ENCODE data around the gene POLR2B.
"Not testable (repeated sequence)": the region's sequence is repeated elsewhere in the genome, so short reads cannot be mapped to it uniquely, and the experiment has no call there.

The POLR2B gene

DNA sequence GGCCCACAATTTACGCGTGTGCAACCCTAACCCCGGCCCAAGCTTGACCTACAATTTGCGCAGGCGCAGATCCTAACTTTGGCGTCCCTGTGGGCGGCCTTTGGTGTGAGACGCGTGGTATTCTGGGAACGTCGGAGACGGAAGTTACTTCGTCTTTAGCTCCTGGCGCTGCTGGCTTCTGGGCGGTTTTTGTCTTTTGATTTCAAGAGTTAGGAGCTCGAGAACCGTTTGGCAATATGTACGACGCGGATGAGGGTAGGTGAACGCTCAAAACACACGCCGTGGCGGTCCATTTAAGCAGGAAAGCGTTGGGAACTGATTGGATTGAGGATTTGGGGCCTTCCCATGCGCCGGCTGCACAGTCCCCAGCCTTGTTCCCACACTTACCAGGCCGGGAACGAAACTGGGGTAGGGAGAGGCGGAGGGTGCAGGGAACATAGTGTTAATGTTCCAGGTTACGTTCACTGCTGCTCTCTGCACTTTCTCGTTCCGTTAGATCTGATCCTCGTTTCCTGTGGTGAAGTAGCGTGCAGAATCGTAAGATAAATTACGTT lies at the start of gene POLR2B:
TSS of gene POLR2B (plus strand) at position 147 of the 554 bp plus-strand sequence. CDS start at position 237, 90 bp downstream.
- Histone ChIP-seq H3K27me3 (ENCODE audit: insufficient read depth, low read depth) (no peaks in the 10 kb centered on the region), H2AFZ (ENCODE audit: low read depth) (peak within 1 kb of the TSS; percentile 86), H3K9ac (peak within 1 kb of the TSS; percentile 91), H3K27ac (peak within 1 kb of the TSS; percentile 98), H3K36me3 (ENCODE audit: insufficient read depth) (peaks cover 3% of the 10 kb centered on the region; the same call in 1 of the 2 replicates), H3K79me2 (ENCODE audit: insufficient read depth, low read depth) (peaks cover 90% of the 10 kb centered on the region), H3K4me3 (IDR thresholded peaks at IDR 0.05; ENCODE audit: insufficient read depth, low read depth, low read length) (peak within 1 kb of the TSS; percentile 74), H3K4me1 (ENCODE audit: low read depth, poor library complexity, severe bottlenecking) (peaks cover 56% of the 10 kb centered on the region), H4K20me1 (ENCODE audit: insufficient read depth) (peaks cover 22% of the 10 kb centered on the region), H3K4me2 (peak within 1 kb of the TSS; percentile 68)
- no peak for TF ChIP-seq CTCF (conservative IDR thresholded peaks at IDR 0.05; ENCODE audit: low read depth, low read length)

GRCh38 chr4:56930638-56931037 lies 48.1 kb upstream of the POLR2B start:
- no peak overlapping the region for H3K27ac ChIP-seq
- H3K79me2 ChIP-seq (ENCODE audit: insufficient read depth, low read depth), result no peaks in the 10 kb centered on the region
- no peaks in the 10 kb centered on the region for H3K4me1 ChIP-seq (ENCODE audit: low read depth, poor library complexity, severe bottlenecking)
- no peak overlapping the region for H3K4me3 ChIP-seq (IDR thresholded peaks at IDR 0.05; ENCODE audit: insufficient read depth, low read depth, low read length)
- TF ChIP-seq CTCF (conservative IDR thresholded peaks at IDR 0.05; ENCODE audit: low read depth, low read length), result no peak
- H3K9ac ChIP-seq, result no peak overlapping the region
- H4K20me1 ChIP-seq (ENCODE audit: insufficient read depth), result no peaks in the 10 kb centered on the region
- no peak overlapping the region for H2AFZ ChIP-seq (ENCODE audit: low read depth)
- peaks cover 8% of the 10 kb centered on the region; the same call in 1 of the 2 replicates for H3K36me3 ChIP-seq (ENCODE audit: insufficient read depth)
- no peaks in the 10 kb centered on the region for H3K27me3 ChIP-seq (ENCODE audit: insufficient read depth, low read depth)
- no peak overlapping the region for H3K4me2 ChIP-seq

DNA sequence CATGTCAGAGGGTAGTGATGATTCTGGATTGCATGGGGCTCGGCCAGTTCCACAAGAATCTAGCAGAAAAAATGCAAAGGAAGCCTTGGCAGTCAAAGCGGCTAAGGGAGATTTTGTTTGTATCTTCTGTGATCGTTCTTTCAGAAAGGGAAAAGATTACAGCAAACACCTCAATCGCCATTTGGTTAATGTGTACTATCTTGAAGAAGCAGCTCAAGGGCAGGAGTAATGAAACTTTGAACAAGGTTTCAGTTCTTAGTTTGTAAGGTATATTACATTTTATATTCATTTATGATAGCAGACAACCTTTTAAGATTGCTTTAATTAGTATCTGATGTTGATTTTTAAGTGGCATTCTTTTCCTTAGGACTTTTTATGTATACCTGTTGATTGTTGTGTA lies 46.8 kb upstream of the POLR2B start:
- H3K36me3 ChIP-seq (ENCODE audit: insufficient read depth), result peaks cover 8% of the 10 kb centered on the region; the same call in 1 of the 2 replicates
- H3K79me2 ChIP-seq (ENCODE audit: insufficient read depth, low read depth), result no peaks in the 10 kb centered on the region
- no peak for TF ChIP-seq CTCF (conservative IDR thresholded peaks at IDR 0.05; ENCODE audit: low read depth, low read length)
- no peak overlapping the region for H3K27ac ChIP-seq
- no peak overlapping the region for H3K9ac ChIP-seq
- H3K27me3 ChIP-seq (ENCODE audit: insufficient read depth, low read depth), result no peaks in the 10 kb centered on the region
- H3K4me2 ChIP-seq, result no peak overlapping the region
- H4K20me1 ChIP-seq (ENCODE audit: insufficient read depth), result no peaks in the 10 kb centered on the region
- no peak overlapping the region for H3K4me3 ChIP-seq (IDR thresholded peaks at IDR 0.05; ENCODE audit: insufficient read depth, low read depth, low read length)
- H3K4me1 ChIP-seq (ENCODE audit: low read depth, poor library complexity, severe bottlenecking), result no peaks in the 10 kb centered on the region
- no peak overlapping the region for H2AFZ ChIP-seq (ENCODE audit: low read depth)

GRCh38 chr4:56937262-56937661 lies 41.4 kb upstream of the POLR2B start:
- no peaks in the 10 kb centered on the region for H3K79me2 ChIP-seq (ENCODE audit: insufficient read depth, low read depth)
- H3K27ac ChIP-seq, result no peak overlapping the region
- H4K20me1 ChIP-seq (ENCODE audit: insufficient read depth), result no peaks in the 10 kb centered on the region
- H3K4me2 ChIP-seq, result no peak overlapping the region
- H3K4me3 ChIP-seq (IDR thresholded peaks at IDR 0.05; ENCODE audit: insufficient read depth, low read depth, low read length), result no peak overlapping the region
- H3K36me3 ChIP-seq (ENCODE audit: insufficient read depth), result no peaks in the 10 kb centered on the region
- no peak overlapping the region for H3K9ac ChIP-seq
- no peak for TF ChIP-seq CTCF (conservative IDR thresholded peaks at IDR 0.05; ENCODE audit: low read depth, low read length)
- no peaks in the 10 kb centered on the region for H3K4me1 ChIP-seq (ENCODE audit: low read depth, poor library complexity, severe bottlenecking)
- no peaks in the 10 kb centered on the region for H3K27me3 ChIP-seq (ENCODE audit: insufficient read depth, low read depth)
- no peak overlapping the region for H2AFZ ChIP-seq (ENCODE audit: low read depth)

- not testable (repeated sequence) for H3K27ac ChIP-seq; H3K79me2 ChIP-seq (ENCODE audit: insufficient read depth, low read depth); H3K4me2 ChIP-seq; H3K9ac ChIP-seq; H2AFZ ChIP-seq (ENCODE audit: low read depth); H3K4me1 ChIP-seq (ENCODE audit: low read depth, poor library complexity, severe bottlenecking); H3K4me3 ChIP-seq (IDR thresholded peaks at IDR 0.05; ENCODE audit: insufficient read depth, low read depth, low read length); H3K36me3 ChIP-seq (ENCODE audit: insufficient read depth); H3K27me3 ChIP-seq (ENCODE audit: insufficient read depth, low read depth); H4K20me1 ChIP-seq (ENCODE audit: insufficient read depth)
Measured at GRCh38 chr4:56939826-56940225, 38.9 kb upstream of the POLR2B start.

Measured in KMS-11 (cell line).